NOMO-1 (cell line): ENCODE data around the gene SPO11.

ENCODE experiments used
- DNase-seq, 2 experiments: peaks; one replicate each; lab custom pipeline; 2025; ENCODE audit not compliant: unreplicated experiment in 2 of 2; lab: John Stamatoyannopoulos, UW

Gene SPO11, protein sequence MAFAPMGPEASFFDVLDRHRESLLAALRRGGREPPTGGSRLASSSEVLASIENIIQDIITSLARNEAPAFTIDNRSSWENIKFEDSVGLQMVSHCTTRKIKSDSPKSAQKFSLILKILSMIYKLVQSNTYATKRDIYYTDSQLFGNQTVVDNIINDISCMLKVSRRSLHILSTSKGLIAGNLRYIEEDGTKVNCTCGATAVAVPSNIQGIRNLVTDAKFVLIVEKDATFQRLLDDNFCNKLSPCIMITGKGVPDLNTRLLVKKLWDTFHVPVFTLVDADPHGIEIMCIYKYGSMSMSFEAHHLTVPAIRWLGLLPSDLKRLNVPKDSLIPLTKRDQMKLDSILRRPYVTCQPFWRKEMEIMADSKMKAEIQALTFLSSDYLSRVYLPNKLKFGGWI

DNA sequence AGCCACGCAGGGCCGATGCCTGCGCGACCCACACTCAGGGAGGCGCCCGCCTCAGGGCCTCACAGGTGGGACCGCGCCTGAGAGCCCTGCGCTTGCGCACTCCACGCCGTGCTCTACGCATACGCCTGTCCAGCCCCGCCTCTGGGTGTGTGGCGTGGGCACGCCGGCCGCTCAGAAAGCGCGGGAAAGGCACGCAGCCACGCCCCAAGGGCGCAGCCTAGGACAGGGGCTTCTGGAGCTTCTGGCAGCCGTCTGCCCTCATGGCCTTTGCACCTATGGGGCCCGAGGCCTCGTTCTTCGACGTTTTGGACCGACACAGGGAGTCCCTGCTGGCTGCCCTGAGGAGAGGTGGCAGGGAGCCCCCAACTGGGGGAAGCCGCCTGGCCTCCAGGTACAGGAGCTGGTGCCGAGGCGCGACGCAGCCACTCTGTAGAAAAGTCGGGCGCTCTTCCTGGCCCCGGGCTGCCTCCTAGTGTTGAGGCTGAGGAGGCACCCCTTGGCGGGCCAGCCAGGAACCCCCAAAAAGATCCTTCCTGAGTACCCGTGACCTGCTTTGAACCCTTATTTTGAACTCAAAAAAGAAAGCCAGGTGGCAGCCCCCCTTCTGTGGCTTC is at the start of gene SPO11:
TSS of gene SPO11 (plus strand) at position 196 of the 614 bp plus-strand sequence. CDS start at position 261, 65 bp downstream.
- DNase-seq = no peak

DNA sequence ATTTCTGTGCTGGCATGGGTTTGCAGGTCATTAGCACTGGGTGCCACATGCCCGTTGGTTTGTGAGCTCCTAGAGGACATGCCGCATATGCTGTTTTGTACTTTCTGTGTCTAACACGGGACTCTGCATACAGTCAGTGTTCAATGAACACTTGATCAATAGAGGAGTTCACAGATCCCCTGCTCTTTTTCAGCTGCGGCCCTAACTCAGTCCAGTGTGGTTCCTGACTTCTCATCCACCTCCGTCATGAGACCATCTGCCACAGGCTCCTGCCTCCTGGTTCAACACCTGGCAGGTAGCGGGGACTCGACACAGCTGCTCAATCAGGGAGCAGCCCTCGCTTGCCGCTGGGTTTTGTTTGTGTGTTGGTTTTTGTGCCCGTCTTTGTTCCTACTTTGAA is 49.4 kb upstream of the SPO11 start:
- no peak for DNase-seq

DNA sequence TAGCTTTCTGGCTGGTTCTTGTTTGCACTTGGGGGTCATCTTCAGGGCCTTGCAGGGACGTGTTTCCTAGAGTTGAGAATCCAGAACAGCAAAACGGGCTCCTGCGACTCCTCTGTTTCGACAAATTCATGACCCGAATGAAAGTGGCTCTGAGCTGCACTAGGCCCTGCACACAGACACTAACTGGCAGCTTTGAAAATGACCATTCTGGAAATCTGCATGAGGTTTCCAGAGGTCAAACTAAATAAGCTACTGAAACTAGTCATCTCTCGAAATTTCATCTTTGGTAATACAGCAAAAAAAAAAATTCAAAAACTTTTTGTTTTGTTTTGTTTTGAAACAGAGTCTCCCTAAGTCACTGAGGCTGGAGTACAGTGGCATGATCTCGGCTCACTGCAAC is 47.7 kb upstream of the SPO11 start:
- no peak for DNase-seq

DNA sequence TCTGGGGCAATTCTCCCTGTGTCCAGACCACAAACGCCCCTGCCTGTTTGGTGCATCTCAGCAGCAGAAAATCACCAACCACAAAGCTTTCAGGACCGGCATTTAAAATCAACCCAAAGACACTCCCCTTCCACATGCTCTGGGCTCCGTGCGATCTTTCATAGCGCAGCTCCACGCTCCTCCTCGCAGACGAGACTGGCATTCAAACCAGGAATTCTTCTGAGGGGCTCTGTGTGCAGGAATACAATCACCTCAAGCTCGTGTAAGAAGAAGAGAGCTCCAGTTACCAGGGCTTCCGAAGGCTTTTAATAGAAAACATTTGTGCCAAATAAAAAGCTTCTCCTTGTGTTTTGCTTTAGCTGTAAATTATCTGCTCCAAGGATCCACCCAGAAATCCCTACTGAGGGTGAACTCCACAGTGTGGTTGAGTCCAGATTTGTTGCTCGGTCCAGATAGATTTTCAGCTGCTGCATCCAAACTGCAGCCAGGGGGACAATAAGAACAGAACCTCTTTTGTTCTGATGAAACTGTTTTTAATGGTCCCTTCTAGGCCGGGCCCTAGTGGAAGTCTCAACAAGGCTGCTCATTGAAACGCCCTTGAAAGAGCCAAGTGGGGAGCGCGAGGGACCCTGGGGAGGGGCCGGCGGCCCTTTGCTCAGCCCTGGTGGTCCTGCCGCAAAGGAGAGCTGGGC is 46.8 kb upstream of the SPO11 start:
- DNase-seq = no peak

DNA sequence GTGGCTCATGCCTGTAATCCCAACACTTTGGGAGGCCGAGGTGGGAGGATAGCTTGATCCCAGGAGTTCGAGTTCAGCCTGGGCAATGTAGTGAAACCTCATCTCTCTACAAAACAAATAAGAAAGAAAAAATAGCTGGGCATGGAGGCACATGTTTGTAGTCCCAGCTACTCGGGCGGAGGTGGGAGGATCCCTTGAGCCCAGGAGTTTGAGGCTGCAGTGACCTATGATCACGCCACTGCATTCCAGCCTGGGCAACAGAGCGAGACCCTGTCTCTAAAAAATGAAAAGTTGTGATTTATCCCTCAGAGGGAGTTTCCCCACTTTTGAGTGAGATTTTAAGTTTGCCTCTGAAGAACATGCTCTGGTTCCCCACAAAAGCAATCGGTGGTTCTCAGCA is 45.7 kb upstream of the SPO11 start:
- DNase-seq = no peak

DNA sequence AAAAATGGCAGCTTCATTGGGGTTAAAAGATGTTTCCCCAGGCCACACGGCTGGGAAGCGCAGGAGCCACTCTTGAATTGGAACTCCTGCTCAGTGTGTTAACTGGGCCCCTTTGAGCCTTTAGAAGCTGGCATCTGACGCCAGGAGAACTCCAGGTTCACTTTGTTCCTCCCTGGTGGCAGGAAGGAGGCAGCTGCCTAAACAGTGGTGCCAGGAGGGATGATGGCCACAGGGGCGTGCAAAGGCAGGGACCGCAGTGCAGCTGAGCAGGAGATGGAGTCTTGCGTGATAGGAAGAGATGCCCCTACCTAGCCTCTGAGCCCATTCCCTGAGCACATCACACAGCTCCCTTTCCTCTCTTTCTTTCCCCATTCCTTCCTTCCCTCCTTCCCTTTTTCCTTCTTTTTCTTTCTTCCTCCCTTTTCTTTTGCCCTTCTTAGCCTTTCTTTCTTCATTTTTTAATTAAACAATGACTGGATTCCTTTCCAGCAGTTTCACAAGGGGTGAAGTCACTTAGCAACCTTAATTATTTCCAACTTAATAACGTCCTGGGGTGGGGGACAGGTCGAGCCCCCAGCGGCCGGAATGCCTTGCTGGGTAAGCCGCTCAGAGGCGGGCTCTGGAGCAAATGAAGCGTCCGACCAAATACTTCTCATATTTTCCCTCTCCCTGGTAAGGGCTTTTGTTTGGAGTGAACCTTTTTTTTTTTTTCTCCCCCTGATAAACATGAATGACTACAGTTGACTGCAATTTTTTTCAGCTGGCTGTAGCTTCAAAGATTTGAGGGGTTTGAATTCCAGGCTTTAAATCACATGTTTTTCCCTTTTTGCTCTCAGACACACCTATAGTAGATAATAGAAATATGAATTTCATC is 42.4 kb upstream of the SPO11 start:
- no peak for DNase-seq

DNA sequence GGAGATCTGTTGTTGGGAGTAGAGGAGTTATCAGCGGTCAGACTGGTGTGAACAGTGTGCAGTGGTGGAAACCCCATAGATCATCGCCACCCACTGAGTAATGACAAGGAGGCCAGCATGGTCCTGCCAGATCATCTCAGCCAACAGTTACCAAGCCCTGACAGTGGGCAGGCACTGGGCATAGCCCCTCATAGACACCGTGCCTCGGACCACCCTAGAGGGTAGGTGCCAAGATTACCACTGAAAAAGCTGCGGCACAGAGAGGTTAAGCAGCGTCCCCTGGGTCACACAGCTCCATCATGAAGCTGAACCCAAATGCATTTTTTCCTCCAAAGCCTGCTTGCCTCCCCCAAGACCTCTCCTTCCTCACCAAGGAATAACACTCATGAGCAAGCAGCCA is 41.7 kb upstream of the SPO11 start:
- DNase-seq = no peak

DNA sequence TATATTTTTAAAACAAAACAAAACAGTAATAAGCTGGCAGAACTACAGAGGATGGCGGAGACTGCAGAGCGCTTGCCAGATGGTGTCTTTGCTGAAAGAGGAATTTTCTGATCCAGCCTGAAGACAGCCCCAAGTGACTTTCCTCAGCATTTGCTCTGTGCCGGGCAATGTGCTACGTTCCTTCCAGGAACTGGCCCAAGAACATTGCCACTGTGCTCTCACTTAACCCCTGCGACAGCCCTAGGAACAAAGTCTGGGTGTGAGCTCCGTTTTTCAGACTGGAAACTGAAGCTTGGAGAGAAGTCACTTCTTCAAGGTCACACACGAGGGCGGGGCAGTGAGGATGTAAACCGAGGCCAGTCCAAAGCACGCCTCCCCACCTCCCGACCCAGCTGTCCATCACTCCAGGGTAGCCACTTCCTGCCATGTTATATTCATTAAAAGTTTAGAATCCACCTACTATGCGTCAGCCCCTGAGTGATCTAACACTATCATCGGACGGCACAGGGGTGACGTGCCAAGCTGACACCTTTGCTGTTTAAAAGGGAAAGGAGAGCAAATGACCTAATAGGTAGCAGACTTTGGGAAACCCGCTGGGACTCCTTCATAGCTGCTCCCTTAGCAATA is 40.8 kb upstream of the SPO11 start:
- DNase-seq = no peak

DNA sequence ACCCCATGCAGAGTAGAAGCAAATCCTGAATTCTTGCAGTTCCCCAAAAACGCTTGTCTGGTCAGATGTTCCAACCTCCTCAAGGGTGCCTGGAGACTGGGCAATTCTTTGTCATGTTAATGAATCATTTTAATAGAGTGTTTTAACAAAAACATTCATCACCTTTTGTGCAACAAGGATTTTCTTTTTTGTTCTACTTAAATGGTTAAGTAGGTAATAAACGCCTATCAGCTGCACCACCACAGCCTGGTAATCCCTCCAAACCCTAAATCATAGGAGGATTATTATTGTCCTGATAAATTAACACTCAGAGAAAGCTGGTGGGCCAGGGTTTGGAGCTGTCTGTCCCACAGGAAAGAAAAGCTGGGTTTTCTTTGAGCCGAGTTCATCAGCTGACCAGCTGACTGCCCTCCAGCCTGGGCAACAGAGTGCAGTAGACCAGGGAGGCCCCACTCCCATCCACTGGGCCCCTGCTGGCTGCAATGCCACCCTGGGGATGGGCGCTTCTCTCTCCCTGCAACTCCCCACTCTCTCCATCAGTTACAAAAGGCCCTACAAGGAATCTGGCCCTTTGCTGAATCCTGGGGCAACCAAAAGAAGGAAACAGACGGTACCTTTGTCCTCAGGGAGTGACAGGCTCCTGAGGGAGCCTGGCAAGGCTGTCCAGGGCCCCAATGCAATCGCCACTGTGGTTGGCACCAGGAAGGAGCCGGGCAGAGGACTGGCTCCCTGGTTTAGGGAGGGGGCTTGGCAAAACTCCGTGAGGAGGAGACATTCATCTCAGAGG is 40.0 kb upstream of the SPO11 start:
- no peak for DNase-seq

DNA sequence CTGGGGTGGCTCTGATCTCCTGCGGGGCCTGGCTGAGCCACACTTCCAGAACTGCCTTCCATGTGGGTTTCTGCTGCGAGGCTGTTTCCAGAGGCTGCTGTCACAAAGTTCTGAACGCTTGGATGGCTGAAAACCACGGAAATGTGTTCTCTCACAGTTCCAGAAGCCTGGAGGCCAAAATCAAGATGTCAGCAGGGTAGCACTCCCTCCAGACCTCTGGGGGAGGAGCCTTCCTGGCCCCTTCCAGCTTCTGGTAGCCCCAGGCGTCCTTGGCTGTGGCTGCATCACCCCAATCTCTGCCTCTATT is 39.5 kb upstream of the SPO11 start:
- DNase-seq = no peak

DNA sequence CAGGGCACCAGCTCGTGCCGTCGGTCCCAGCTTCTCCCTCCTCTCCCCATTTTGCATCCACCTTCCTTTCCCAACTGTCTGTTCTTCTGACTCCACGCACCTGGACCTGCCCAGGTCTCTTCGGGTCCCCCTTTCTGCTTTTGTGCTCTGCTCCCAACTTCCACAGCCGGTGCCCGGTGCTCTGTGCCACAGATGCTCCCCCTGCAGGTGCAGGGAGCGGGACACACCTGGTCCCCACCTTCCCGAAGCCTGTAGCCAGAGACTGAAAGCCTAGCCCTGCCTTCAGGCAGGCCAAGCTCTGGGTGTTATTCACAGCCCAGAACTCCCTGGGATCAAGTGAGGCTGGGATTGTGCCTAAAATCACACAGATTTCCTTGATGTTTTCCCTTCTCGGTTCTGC is 38.6 kb upstream of the SPO11 start:
- no peak for DNase-seq

DNA sequence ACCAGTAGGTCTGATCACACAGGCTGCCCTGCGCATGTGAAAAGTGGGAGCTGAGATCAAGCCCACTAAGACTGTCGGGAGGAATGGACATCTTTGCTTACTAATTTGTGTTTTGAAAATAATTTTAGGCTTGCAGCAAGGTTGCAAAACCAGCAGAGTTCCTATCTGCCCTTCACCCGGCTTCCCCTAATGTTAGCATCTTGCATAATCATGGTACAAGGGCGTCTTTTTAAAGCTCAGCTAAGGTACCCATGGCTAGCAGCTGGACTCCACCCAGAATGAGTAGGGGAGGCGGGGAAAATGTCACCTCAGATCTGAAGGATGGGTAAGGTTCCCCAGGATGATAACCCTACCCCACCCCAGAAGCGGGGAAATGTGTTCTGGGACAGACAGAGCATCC is 37.9 kb upstream of the SPO11 start:
- DNase-seq = peak in 1 of 2 experiments; percentile 23

DNA sequence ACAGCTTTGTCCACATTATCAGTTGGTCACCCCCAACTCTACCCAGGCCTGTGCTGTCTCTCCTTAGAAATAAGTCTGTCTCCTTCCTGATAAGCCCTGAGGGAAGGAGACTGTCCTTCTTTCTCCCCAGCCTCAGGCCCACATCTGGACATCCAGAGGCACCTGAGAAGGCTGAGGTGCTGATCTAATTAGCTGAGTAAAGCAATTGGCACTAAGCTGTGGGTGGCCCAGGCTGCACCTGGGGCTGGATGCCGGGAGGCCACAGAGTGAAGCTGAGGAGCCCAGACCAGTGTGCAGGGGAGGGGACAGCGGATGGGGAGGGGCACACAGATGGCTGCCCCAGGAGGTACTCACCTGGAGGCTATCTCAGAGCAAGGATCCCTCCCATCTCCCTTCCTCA is 37.0 kb upstream of the SPO11 start:
- no peak for DNase-seq

DNA sequence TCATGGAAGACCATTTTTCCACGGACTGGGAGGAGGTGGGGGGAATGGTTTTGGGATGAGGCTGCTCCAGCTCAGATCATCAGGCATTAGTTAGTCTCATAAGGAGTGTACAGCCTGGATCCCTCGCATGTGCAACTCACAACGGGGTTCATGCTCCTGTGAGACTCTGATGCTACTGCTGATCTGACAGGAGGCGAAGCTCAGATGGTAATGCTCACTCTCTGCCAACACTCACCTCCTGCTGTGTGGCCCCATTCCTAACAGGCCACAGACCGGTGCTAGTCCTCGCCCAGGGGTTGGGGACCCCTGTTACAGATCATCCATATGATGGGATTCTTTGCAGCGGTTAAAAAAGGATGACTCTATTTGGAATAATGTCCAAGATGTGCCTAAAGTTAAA is 35.6 kb upstream of the SPO11 start:
- DNase-seq = no peak

DNA sequence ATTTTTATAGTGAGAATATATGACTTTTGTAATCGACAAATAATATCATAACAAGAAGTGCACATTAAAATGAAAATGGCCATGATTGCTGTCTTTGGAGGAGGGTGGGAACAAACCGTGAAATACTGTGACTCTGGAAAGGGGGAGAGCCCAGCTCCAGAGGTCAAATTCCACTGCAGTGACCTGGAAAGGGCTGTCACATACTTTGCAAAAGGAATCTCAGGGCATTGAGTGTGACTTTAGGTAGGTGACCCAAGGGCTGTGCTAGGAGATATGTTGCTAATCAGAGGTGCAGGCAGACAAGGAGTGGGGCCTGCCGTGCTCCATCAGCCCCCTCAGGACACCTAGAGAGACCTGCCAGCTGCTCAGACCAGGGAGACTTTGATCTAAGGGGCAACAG is 35.1 kb upstream of the SPO11 start:
- no peak for DNase-seq

DNA sequence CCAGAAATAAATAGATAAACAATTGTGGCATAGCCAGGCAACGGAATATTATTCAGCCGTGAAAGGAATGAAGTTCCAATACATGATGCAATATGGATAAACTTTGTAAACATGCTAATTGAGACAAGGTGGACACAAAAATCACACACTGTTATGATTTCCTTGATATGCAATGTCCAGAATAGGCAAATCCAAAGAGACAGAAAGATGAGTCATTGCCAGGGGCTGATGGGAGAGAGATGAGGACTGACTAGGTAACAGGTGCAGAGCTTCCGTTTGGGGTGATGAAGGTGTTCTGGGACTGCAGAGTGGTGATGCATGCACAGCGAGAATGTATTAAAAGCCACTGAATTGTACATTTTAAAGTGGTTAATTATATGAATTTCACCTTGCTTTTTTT is 31.1 kb upstream of the SPO11 start:
- DNase-seq = no peak

DNA sequence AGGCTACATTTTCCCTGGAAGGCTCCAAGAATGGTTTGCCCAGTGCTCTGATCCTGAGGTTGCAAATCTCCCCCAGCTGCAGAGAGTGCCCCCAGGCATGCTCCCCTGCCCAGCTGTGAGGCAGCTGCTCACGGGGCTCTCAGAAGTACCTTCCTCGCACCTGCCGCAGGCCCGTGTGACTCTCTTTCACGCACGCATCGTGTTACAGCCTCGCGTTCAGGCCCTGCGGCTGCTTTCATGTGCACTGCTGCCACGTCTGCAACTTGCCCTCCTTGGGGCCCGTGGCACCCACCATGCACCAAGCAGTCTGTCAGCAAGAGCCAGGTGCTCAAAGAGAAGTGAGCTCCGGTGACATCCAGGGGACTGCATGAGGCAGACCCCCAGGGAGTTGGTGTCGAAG is 28.6 kb upstream of the SPO11 start:
- no peak for DNase-seq

DNA sequence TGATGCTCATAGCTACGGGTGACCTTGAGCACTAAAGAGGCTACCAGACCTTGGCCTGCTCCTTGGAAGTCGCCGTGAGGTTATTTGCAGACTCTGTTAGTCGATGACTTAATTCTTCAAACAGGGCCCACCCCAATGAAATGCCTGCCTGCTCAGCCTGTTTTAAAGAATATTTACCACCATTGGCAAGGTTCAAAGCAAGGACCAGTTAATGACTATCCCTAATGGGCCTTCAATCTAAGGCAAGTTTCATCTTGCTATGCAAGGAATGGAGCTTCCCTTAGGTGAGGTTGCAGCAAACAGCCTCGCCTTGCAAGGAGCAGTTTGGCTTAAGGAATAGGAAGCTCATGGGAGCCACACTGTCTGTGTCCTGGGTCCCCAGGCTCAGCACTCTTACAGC is 22.9 kb upstream of the SPO11 start:
- no peak for DNase-seq

DNA sequence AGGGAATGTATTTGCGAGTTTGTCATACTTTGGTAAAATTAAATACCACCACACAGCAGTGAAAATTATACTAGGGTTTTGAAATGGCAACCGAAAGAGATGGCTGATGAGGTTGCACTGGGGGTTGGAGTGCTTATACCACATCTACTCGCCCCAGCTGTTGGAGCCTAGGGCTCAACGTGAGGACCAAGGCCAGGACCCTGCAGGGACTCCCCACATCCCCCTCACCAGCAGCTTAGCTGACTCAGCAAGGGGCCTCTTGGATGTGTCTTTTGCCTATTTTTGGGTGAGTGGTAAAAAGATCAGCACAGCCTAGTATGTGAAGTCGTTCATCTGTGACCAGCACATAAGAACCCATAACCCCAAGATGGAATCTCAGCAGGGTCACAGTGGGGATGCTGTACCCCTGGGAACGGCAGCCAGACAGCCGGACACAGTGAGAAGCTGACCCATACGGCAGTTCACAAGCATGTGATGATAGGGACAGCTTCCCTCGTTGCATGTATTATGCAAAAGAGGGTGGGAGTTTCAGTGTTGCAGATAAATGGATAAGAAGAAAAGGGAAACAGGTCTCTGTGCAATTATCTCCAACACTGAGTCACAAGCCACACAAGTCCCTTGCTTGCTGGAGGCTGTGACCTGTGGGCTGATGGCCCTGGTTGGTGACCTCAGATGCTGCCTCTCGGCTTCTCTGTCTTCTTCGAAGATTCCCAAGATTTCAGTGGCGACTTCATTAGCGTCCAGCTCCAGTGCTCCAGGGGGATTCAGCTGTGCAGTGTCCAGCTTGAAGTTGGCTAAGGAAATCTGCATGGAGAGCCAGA is 20.9 kb upstream of the SPO11 start:
- peak; percentile 36 to 88 for DNase-seq
